Lung (tissue), 12 donors: ENCODE measurements around the gene DHTKD1. TPM values are rescaled to one million over a fixed set of nuclear protein-coding genes. Genes with fewer than 3 reads are reported as not detected.
"Not testable (repeated sequence)": the region's sequence is repeated elsewhere in the genome, so short reads cannot be mapped to it uniquely, and the experiment has no call there.

Experiments
- ATAC-seq: fragments of 200-7000 bp; cut with Tn5 transposase; one replicate; pipeline ENCODE4 v1.9.1; 2020; ENCODE audit warnings: moderate number of reproducible peaks; ENCODE audit not compliant: insufficient read depth, low FRiP score
- DNase-seq, 3 donors: peaks; one replicate each; pipeline ENCODE4 v3.0.0-alpha.2; 2013 to 2017
- H3K27ac ChIP-seq, 2 donors: one replicate each; pipeline ENCODE4 v1.5.1; 2013; ENCODE audit warnings: mild to moderate bottlenecking in 2 of 2, moderate library complexity in 2 of 2, control low read depth in 1 of 2, inconsistent platforms in 1 of 2, low read depth in 1 of 2, low read length in 1 of 2
- H3K27me3 ChIP-seq, 3 donors: one replicate each; pipeline ENCODE4 v1.5.1; 2013; ENCODE audit warnings: low read length in 2 of 3; ENCODE audit not compliant: control insufficient read depth in 3 of 3, insufficient read depth in 3 of 3
- H3K36me3 ChIP-seq, 4 donors: one replicate each; pipeline ENCODE4 v1.5.1; 2013; ENCODE audit warnings: low read length in 4 of 4, mild to moderate bottlenecking in 1 of 4, moderate library complexity in 1 of 4; ENCODE audit not compliant: control insufficient read depth in 4 of 4, insufficient read depth in 4 of 4
- H3K4me1 ChIP-seq, 5 donors: one replicate each; pipeline ENCODE4 v1.5.1; 2013; ENCODE audit warnings: low read length in 5 of 5, mild to moderate bottlenecking in 2 of 5, moderate library complexity in 1 of 5; ENCODE audit not compliant: control insufficient read depth in 5 of 5, insufficient read depth in 5 of 5
- H3K4me3 ChIP-seq: one replicate; pipeline ENCODE4 v1.5.1; 2013; ENCODE audit warnings: mild to moderate bottlenecking, control low read depth, moderate library complexity
- H3K9ac ChIP-seq, 2 donors: one replicate each; pipeline ENCODE4 v1.5.1; 2013; ENCODE audit warnings: low read length in 2 of 2, control low read depth in 1 of 2; ENCODE audit not compliant: insufficient read depth in 1 of 2
- H3K9me3 ChIP-seq, 4 donors: one replicate each; pipeline ENCODE4 v1.5.1; 2013; ENCODE audit warnings: low read length in 3 of 4, mild to moderate bottlenecking in 1 of 4, moderate library complexity in 1 of 4; ENCODE audit not compliant: control insufficient read depth in 4 of 4, insufficient read depth in 3 of 4
- CTCF ChIP-seq: IDR thresholded peaks from 2 replicates; pipeline ENCODE4 v1.5.1; 2012; ENCODE audit warnings: mild to moderate bottlenecking; ENCODE audit errors: control extremely low read depth, extremely low read depth
- WGBS, 2 donors: extraction: QIAGEN DNeasy Blood & Tissue Kit; methylation state at CpG; one replicate each; pipeline ENCODE4 v1.1.7; 2013; 5-methylcytosine and 5-hydroxymethylcytosine counted together
- polyA plus RNA-seq, 2 donors: library from polyadenylated mRNA; stranded (reverse); fragments of 200-250 nt; gene quantifications; one replicate each; pipeline ENCODE4 v1.2.1, GENCODE V29; 2013
- total RNA-seq, 2 donors: library from RNA; depleted of rRNA in 1 of 2; stranded (reverse); fragments of >200 nt in 1 of 2; gene quantifications; one replicate each; pipeline ENCODE4 v1.2.1, GENCODE V29; 2014 to 2021
- donor health status: control.
- donor health status: control.
- donor health status: Bipolar disorder and iron deficiency.
- donor health status: healthy.
- donor health status: DM: yes; HTN: yes; CAD: no.

DHTKD1 gene
- total and polyA plus RNA-seq, 4 donors: 8.5 to 22.1 (median 13.5) TPM

- Histone ChIP-seq H3K9me3 (no peaks in the 10 kb centered on the region), H3K4me3 (no peak overlapping the region), H3K4me1 (no peaks in the 10 kb centered on the region), H3K27ac (no peak overlapping the region), H3K9ac (no peak overlapping the region), H3K27me3 (no peaks in the 10 kb centered on the region), H3K36me3 (peaks cover 5 to 18% (median 10%) of the 10 kb centered on the region in 4 donors)
- 83 to 93% methylated on average over 8 of the region's 8 CpGs for WGBS, 2 donors
- no peak for TF ChIP-seq CTCF
- ATAC-seq (no peak), DNase-seq (no peak)
These were observed 12.7 kb downstream of the DHTKD1 start for GRCh38 chr10:12081470-12081869.

GRCh38 chr10:12081879-12082557, 13.3 kb downstream of the DHTKD1 start:
- no peaks in the 10 kb centered on the region for H3K27me3 ChIP-seq
- H3K9ac ChIP-seq: no peak overlapping the region
- no peaks in the 10 kb centered on the region for H3K4me1 ChIP-seq
- H3K36me3 ChIP-seq: peaks cover 5 to 23% (median 12%) of the 10 kb centered on the region in 4 donors
- no peak for TF ChIP-seq CTCF
- ATAC-seq: no peak
- no peaks in the 10 kb centered on the region for H3K9me3 ChIP-seq
- no peak overlapping the region for H3K4me3 ChIP-seq
- DNase-seq: no peak
- H3K27ac ChIP-seq: no peak overlapping the region
- 76 to 85% methylated on average over 6 of the region's 6 CpGs for WGBS, 2 donors

GRCh38 chr10:12088919-12089318, 20.2 kb downstream of the DHTKD1 start:
- TF ChIP-seq CTCF: no peak
- H3K9ac ChIP-seq: no peak overlapping the region
- ATAC-seq (no peak), DNase-seq (no peak)
- no peak overlapping the region for H3K4me3 ChIP-seq
- peaks cover 17 to 41% (median 27%) of the 10 kb centered on the region in 4 donors for H3K36me3 ChIP-seq
- H3K4me1 ChIP-seq: no peaks in the 10 kb centered on the region
- WGBS, 2 donors: 95% methylated on average over 14 of the region's 14 CpGs
- no peaks in the 10 kb centered on the region for H3K9me3 ChIP-seq
- H3K27ac ChIP-seq: no peak overlapping the region
- H3K27me3 ChIP-seq: no peaks in the 10 kb centered on the region

- no peak for ATAC-seq
- 74 to 84% methylated on average over 4 of the region's 4 CpGs for WGBS, 2 donors
These were observed 22.7 kb downstream of the DHTKD1 start for GRCh38 chr10:12091421-12091820.

GRCh38 chr10:12097361-12097760, 28.6 kb downstream of the DHTKD1 start:
- H3K9me3 ChIP-seq, H3K9ac ChIP-seq, ATAC-seq, H3K27ac ChIP-seq, H3K4me3 ChIP-seq, H3K27me3 ChIP-seq, DNase-seq, H3K4me1 ChIP-seq: not testable (repeated sequence)
- H3K36me3 ChIP-seq: peaks cover 18 to 27% (median 23%) of the 10 kb centered on the region in 4 donors
- 93 to 96% methylated on average over 9 of the region's 9 CpGs for WGBS, 2 donors

More at GRCh38 chr10:12091421-12091820, 22.7 kb downstream of the DHTKD1 start:
- no peak for TF ChIP-seq CTCF
- H3K27ac ChIP-seq: no peak overlapping the region
- H3K9me3 ChIP-seq: no peaks in the 10 kb centered on the region
- no peak overlapping the region for H3K9ac ChIP-seq
- H3K36me3 ChIP-seq: peaks cover 21 to 34% (median 31%) of the 10 kb centered on the region in 4 donors
- no peaks in the 10 kb centered on the region for H3K4me1 ChIP-seq
- no peak overlapping the region for H3K4me3 ChIP-seq
- no peaks in the 10 kb centered on the region for H3K27me3 ChIP-seq
- no peak for DNase-seq
